GM12878 (cell line): ENCODE data around the gene SMOC1. TPM values are rescaled to one million over a fixed set of nuclear protein-coding genes. Genes with fewer than 3 reads are reported as not detected.

Experiments
- ATAC-seq: fragments of 200-7000 bp; cut with Tn5 transposase; 3 replicates; pipeline ENCODE4 v1.9.1; 2020; ENCODE audit warnings: mild to moderate bottlenecking, moderate library complexity
- BruUV-seq: library from RNA; stranded (reverse); fragments of 400-500 nt; replicated peaks from 2 replicates; lab custom pipeline; 2021; lab: Mats Ljungman, UMichigan
- CTCF ChIA-PET: fragments of 300-600 bp; sonication (Branson Sonifier 250); formaldehyde crosslinking; extraction: SDS; loops from one replicate; lab custom pipeline; 2021; ENCODE audit warnings: inconsistent platforms; lab: Yijun Ruan, JAX
- POLR2A ChIA-PET: fragments of 350-600 bp; formaldehyde crosslinking; extraction: SDS; loops from one replicate; lab custom pipeline; 2021; ENCODE audit warnings: inconsistent platforms; lab: Charles Lee
- RAD21 ChIA-PET: fragments of 300-600 bp; sonication (Branson Sonifier 250); formaldehyde crosslinking; loops from one replicate; lab custom pipeline; 2023; ENCODE audit warnings: antibody characterized with exemption; ENCODE audit not compliant: unreplicated experiment; lab: Charles Lee
- SMC1A ChIA-PET: fragments of 300-600 bp; sonication (Branson Sonifier 250); formaldehyde crosslinking; loops from one replicate; lab custom pipeline; 2023; ENCODE audit not compliant: unreplicated experiment, uncharacterized antibody; lab: Charles Lee
- DNase-seq: peaks from one replicate; pipeline ENCODE4 v3.0.0-alpha.2; 2011; ENCODE audit warnings: low read depth, low spot score
- FAIRE-seq: peaks from 3 replicates; lab custom pipeline; 2011; peaks lifted over from hg19 to GRCh38; lab: Jason Lieb, UNC
- H2AFZ ChIP-seq: 2 replicates; pipeline ENCODE4 v1.6.0; 2011; ENCODE audit warnings: low read depth, low read length, control low read depth; ENCODE audit not compliant: control insufficient read depth
- H3K27ac ChIP-seq: 2 replicates; pipeline ENCODE4 v1.5.1; 2011; ENCODE audit warnings: control low read depth; ENCODE audit not compliant: control insufficient read depth, insufficient read depth
- H3K27me3 ChIP-seq, 2 experiments: replicated peaks in 1 of 2; 2 replicates each; pipeline versions ENCODE4 v1.6.0 to v1.6.1; 2011; ENCODE audit warnings: low read length in 1 of 2; ENCODE audit not compliant: control insufficient read depth in 2 of 2, insufficient read depth in 2 of 2
- H3K36me3 ChIP-seq, 2 experiments: 2 replicates each; pipeline ENCODE4 v1.5.1; 2011; ENCODE audit warnings: low read length in 1 of 2; ENCODE audit not compliant: control insufficient read depth in 2 of 2, insufficient read depth in 2 of 2
- H3K4me1 ChIP-seq: 2 replicates; pipeline ENCODE4 v1.6.1; 2011; ENCODE audit warnings: mild to moderate bottlenecking, low read length, moderate library complexity, mixed read lengths; ENCODE audit not compliant: control insufficient read depth, insufficient read depth
- H3K4me2 ChIP-seq: 2 replicates; pipeline ENCODE4 v1.6.0; 2011; ENCODE audit warnings: control low read depth; ENCODE audit not compliant: control insufficient read depth, insufficient read depth
- H3K4me3 ChIP-seq: fragments of 200-600 bp; sonication (generic); 2 replicates; pipeline ENCODE4 v1.5.1; 2016
- H3K79me2 ChIP-seq: 2 replicates; pipeline ENCODE4 v1.6.0; 2011; ENCODE audit warnings: low read length; ENCODE audit not compliant: control insufficient read depth, insufficient read depth
- H3K9ac ChIP-seq: 2 replicates; pipeline ENCODE4 v1.8.0; 2011; ENCODE audit warnings: low read length, control low read depth, mixed read lengths; ENCODE audit not compliant: control insufficient read depth, insufficient read depth
- H3K9me3 ChIP-seq: replicated peaks from 3 replicates; pipeline ENCODE4 v1.5.1; 2011; ENCODE audit warnings: mild to moderate bottlenecking, low read length; ENCODE audit not compliant: control insufficient read depth, insufficient read depth
- H4K20me1 ChIP-seq: 2 replicates; pipeline ENCODE4 v1.6.0; 2011; ENCODE audit not compliant: control insufficient read depth, insufficient read depth
- BCL11A ChIP-seq: IDR thresholded peaks from 2 replicates; pipeline ENCODE4 v1.6.1; 2011; ENCODE audit warnings: low read depth, low read length
- BHLHE40 ChIP-seq, 2 experiments: fragments of 450-650 bp in 1 of 2; IDR thresholded peaks; 2 replicates each; pipeline ENCODE4 v1.6.1; 2011 to 2017; ENCODE audit warnings: low read depth in 2 of 2, borderline replicate concordance in 1 of 2, improper control_type of control experiment in 1 of 2, low read length in 1 of 2, mild to moderate bottlenecking in 1 of 2
- EP300 ChIP-seq, 2 experiments: fragments of 150-350 bp in 1 of 2; IDR thresholded peaks; 2 replicates each; pipeline ENCODE4 v1.6.1; 2011 to 2012; ENCODE audit warnings: low read depth in 2 of 2, low read length in 2 of 2, borderline replicate concordance in 1 of 2, improper control_type of control experiment in 1 of 2, inconsistent platforms in 1 of 2; ENCODE audit not compliant: control insufficient read depth in 1 of 2
- HSF1 ChIP-seq: fragments of 150-350 bp; IDR thresholded peaks from 2 replicates; pipeline ENCODE4 v1.6.1; 2014; ENCODE audit warnings: mild to moderate bottlenecking, low read depth, low read length
- IKZF2 ChIP-seq, 2 experiments: fragments of 450-650 bp; IDR thresholded peaks; 2 replicates each; pipeline ENCODE4 v1.6.1; 2017; ENCODE audit warnings: mild to moderate bottlenecking in 2 of 2, moderate library complexity in 2 of 2
- MTA2 ChIP-seq: fragments of 450-650 bp; IDR thresholded peaks from 2 replicates; pipeline ENCODE4 v1.6.1; 2016; ENCODE audit warnings: low read depth, mild to moderate bottlenecking, moderate library complexity
- MXI1 ChIP-seq: fragments of 150-350 bp; IDR thresholded peaks from 2 replicates; pipeline ENCODE4 v1.6.1; 2011; ENCODE audit warnings: low read depth, mild to moderate bottlenecking, inconsistent platforms, low read length, improper control_type of control experiment
- MYC ChIP-seq: IDR thresholded peaks from 2 replicates; pipeline ENCODE4 v1.6.1; 2011; ENCODE audit warnings: mild to moderate bottlenecking, low read length, moderate library complexity, inconsistent platforms; ENCODE audit not compliant: insufficient read depth, insufficient replicate concordance, insufficient read length, severe bottlenecking
- NR2C1 ChIP-seq: fragments of 450-650 bp; IDR thresholded peaks from 2 replicates; pipeline ENCODE4 v1.6.1; 2017; ENCODE audit warnings: antibody characterized with exemption, mild to moderate bottlenecking, moderate library complexity
- PAX8 ChIP-seq: fragments of 450-650 bp; IDR thresholded peaks from 2 replicates; pipeline ENCODE4 v1.6.1; 2017; ENCODE audit warnings: mild to moderate bottlenecking, moderate library complexity
- RB1 ChIP-seq: fragments of 450-650 bp; formaldehyde crosslinking; IDR thresholded peaks from 2 replicates; pipeline ENCODE4 v1.6.1; 2017; ENCODE audit warnings: mild to moderate bottlenecking, borderline replicate concordance
- RBBP5 ChIP-seq: fragments of 200-600 bp; sonication (generic); conservative IDR thresholded peaks from 2 replicates; pipeline ENCODE4 v1.6.1; 2016
- RCOR1 ChIP-seq: conservative IDR thresholded peaks from 2 replicates; pipeline ENCODE4 v1.6.1; 2012; ENCODE audit warnings: low read depth, low read length, improper control_type of control experiment
- SIX5 ChIP-seq: IDR thresholded peaks from 2 replicates; pipeline ENCODE4 v1.6.1; 2011; ENCODE audit warnings: mild to moderate bottlenecking, low read depth, low read length, moderate library complexity; ENCODE audit not compliant: severe bottlenecking
- SMARCA5 ChIP-seq: fragments of 450-650 bp; IDR thresholded peaks from 2 replicates; pipeline ENCODE4 v1.6.1; 2017; ENCODE audit warnings: mild to moderate bottlenecking
- SRF ChIP-seq, 2 experiments: IDR thresholded peaks; 2 replicates each; pipeline ENCODE4 v1.6.1; 2011; ENCODE audit warnings: low read depth in 2 of 2, low read length in 2 of 2, mild to moderate bottlenecking in 1 of 2, moderate library complexity in 1 of 2
- SUPT20H ChIP-seq: IDR thresholded peaks from 2 replicates; pipeline ENCODE4 v1.6.1; 2011; ENCODE audit warnings: low read depth, mild to moderate bottlenecking, low read length, moderate library complexity, borderline replicate concordance; ENCODE audit not compliant: control insufficient read depth
- TCF3 ChIP-seq: IDR thresholded peaks from 2 replicates; pipeline ENCODE4 v1.6.1; 2012; ENCODE audit warnings: low read depth, mild to moderate bottlenecking, low read length, borderline replicate concordance; ENCODE audit not compliant: insufficient read depth
- TCF7 ChIP-seq: IDR thresholded peaks from 2 replicates; pipeline ENCODE4 v1.6.1; 2014; ENCODE audit warnings: antibody characterized with exemption, borderline replicate concordance
- WRNIP1 ChIP-seq: IDR thresholded peaks from 2 replicates; pipeline ENCODE4 v1.6.1; 2011; ENCODE audit warnings: low read depth, low read length, improper control_type of control experiment, borderline replicate concordance
- WGBS: methylation state at CpG from one replicate; pipeline ENCODE4 v1.1.6; 2016; ENCODE audit warnings: low lambda C conversion rate; ENCODE audit not compliant: insufficient replicate concordance, insufficient coverage; ENCODE audit errors: missing lambda C conversion rate; 5-methylcytosine and 5-hydroxymethylcytosine counted together
- in situ Hi-C: fragments of 300-500 bp; cut with MboI; formaldehyde crosslinking; loops from 9 replicates; pipeline ENCODE4 v1.14.3; 2018; ENCODE audit warnings: mixed read lengths
- intact Hi-C: fragments of 100-400 bp; cut with micrococcal nuclease; formaldehyde crosslinking; loops from one replicate; pipeline ENCODE4 v1.14.2; 2022; ENCODE audit not compliant: unreplicated experiment
- polyA plus RNA-seq, 11 experiments: library from polyadenylated mRNA; depleted of rRNA in 4 of 11; unstranded in 6 of 11; stranded (reverse) in 5 of 11; fragments of >200 nt; fragmentation: Nextera tagmentation in 4 of 11; fragmentation: Illumina TruSeq in 1 of 11; extraction: Ambion mirVana in 4 of 11; extraction: Trizol in 1 of 11; gene quantifications; 1 replicate in 1 of 11; 2 replicates in 10 of 11; pipeline versions ENCODE4 v1.2.1 to v1.2.3, GENCODE V29; 2011 to 2016; ENCODE audit warnings: inconsistent platforms in 2 of 11, missing spikeins in 2 of 11, low read depth in 1 of 11
- total RNA-seq, 4 experiments: library from RNA; depleted of rRNA in 3 of 4; stranded (reverse); fragments of >200 nt in 3 of 4; fragmentation: Illumina TruSeq in 1 of 4; extraction: Trizol in 1 of 4; gene quantifications; 2 replicates each; pipeline versions ENCODE4 v1.2.1 to v1.2.3, GENCODE V29; 2013 to 2021

SMOC1 gene
- total and polyA plus RNA-seq, 10 of the 15 experiments (the other 5 are each of a cell fraction or from before 2014, with no cell fraction given): 0.03 to 0.26 (median 0.14) TPM; not detected in 7

GRCh38 chr14:70004791-70005190 is 125.6 kb downstream of the SMOC1 start:
- FAIRE-seq: no peak
- Histone ChIP-seq H3K4me1 (peaks cover 16% of the 10 kb centered on the region), H4K20me1 (no peaks in the 10 kb centered on the region), H3K79me2 (no peaks in the 10 kb centered on the region), H3K27ac (no peak overlapping the region), H3K9ac (no peak overlapping the region), H3K4me2 (no peak overlapping the region), H3K4me3 (no peak overlapping the region), H3K9me3 (no peaks in the 10 kb centered on the region), H3K36me3 (no peaks in the 10 kb centered on the region), H2AFZ (no peak overlapping the region), H3K27me3 (no peaks in the 10 kb centered on the region)
- DNase-seq: no peak
- ATAC-seq: no peak
- SMC1A ChIA-PET: no interaction called here
- POLR2A ChIA-PET: no interaction called here
- TF ChIP-seq MXI1 (no peak), TCF7 (no peak), EP300 (IDR thresholded peaks at IDR 0.05; ENCODE audit: borderline replicate concordance in 1 of 2, control insufficient read depth in 1 of 2, low read depth in 2 of 2, low read length in 2 of 2) (no peak), RCOR1 (no peak), SMARCA5 (no peak), RBBP5 (no peak), NR2C1 (no peak), SIX5 (no peak), BCL11A (no peak), BHLHE40 (IDR thresholded peaks at IDR 0.05; ENCODE audit: borderline replicate concordance in 1 of 2, low read depth in 2 of 2, low read length in 1 of 2) (no peak), MTA2 (no peak), WRNIP1 (no peak), PAX8 (no peak), SUPT20H (no peak), SRF (IDR thresholded peaks at IDR 0.05; ENCODE audit: low read depth in 2 of 2, low read length in 2 of 2) (no peak), MYC (no peak), TCF3 (no peak), RB1 (no peak), IKZF2 (IDR thresholded peaks at IDR 0.05) (no peak), HSF1 (no peak)
- WGBS: 15% methylated on average over 2 of the region's 2 CpGs
- in situ Hi-C loops: no loop called here
- RAD21 ChIA-PET: no interaction called here
- CTCF ChIA-PET: interaction anchor here (1.2 kb wide), 1 partner anchor 12 kb away, joined by 3 read pairs; no protein-coding TSS in a partner anchor
- BruUV-seq: no TSS peak
- intact Hi-C loops: no loop called here
